GM15510 (cell line): ENCODE results near the gene EIF4E1B.

Experiments used
- POLR2A ChIP-seq: IDR thresholded peaks from 3 replicates; pipeline ENCODE4 v1.6.1; 2011; ENCODE audit warnings: borderline replicate concordance; ENCODE audit not compliant: insufficient read length; ENCODE audit errors: extremely low read depth

Gene EIF4E1B

GRCh38 chr5:176629853-176630680 lies at the start of gene EIF4E1B, which contains the start of gene SNCB:
Gene EIF4E1B, plus strand, starts transcription at chr5:176630675. Its CDS starts 12,113 bp downstream, at chr5:176642788.
Gene SNCB, minus strand, starts transcription at chr5:176630534. Its CDS starts 880 bp downstream, at chr5:176629654.
- no peak for TF ChIP-seq POLR2A

GRCh38 chr5:176581361-176581760 lies 49.1 kb upstream of the EIF4E1B start:
- TF ChIP-seq POLR2A = no peak

DNA sequence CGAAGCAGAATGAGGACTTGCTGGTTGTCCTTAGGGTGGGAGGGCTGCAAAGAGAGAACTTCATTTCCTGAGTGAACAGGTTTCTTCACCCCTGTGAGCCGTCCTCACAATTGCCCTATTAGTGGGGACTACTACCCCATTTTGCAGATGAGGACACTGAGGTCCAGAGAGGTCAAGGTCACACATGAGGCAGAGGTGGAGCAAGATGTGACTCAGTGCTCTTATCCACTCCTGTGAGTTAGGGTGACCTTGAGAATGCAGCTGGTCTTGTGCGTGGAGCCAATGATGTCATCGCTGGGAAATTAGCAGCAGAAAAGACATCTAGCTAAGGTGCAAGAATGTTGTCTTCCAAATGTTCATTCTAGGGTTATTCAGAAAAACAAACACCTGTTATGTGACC lies 47.4 kb upstream of the EIF4E1B start:
- no peak for TF ChIP-seq POLR2A

- no peak for TF ChIP-seq POLR2A
Observed at GRCh38 chr5:176587398-176587797, 43.1 kb upstream of the EIF4E1B start.

GRCh38 chr5:176588297-176588696 lies 42.2 kb upstream of the EIF4E1B start:
- TF ChIP-seq POLR2A = no peak

GRCh38 chr5:176589039-176589769 lies 41.3 kb upstream of the EIF4E1B start:
- no peak for TF ChIP-seq POLR2A

DNA sequence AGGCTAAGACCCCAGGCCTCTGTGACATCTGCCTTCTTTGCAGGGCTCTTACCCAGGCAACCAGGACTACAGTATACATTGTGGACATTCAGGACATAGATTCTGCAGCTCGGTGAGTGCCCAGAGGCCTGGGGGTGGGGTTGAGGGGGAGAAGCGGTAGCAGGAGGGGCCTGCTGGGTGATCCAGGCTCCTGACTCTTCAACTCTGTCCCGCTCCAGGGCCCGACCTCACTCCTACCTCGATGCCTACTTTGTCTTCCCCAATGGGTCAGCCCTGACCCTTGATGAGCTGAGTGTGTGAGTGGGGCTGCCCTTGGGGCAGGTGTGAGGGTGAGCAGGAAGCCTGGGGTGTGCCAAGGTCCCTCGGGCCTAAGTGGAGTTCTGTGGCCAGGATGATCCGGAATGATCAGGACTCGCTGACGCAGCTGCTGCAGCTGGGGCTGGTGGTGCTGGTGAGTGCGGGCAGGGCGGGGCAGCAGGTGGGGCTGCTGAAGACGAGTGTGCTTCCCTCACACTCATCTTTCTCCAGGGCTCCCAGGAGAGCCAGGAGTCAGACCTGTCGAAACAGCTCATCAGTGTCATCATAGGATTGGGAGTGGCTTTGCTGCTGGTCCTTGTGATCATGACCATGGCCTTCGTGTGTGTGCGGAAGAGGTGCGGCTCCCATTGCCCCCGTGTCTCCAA lies 40.3 kb upstream of the EIF4E1B start:
- no peak for TF ChIP-seq POLR2A

- TF ChIP-seq POLR2A = no peak
Observed at GRCh38 chr5:176592573-176592972, 37.9 kb upstream of the EIF4E1B start.

- TF ChIP-seq POLR2A = no peak
Observed at GRCh38 chr5:176593273-176593869, 37.1 kb upstream of the EIF4E1B start.

GRCh38 chr5:176594554-176594953 lies 35.9 kb upstream of the EIF4E1B start:
- TF ChIP-seq POLR2A = no peak

GRCh38 chr5:176595386-176595943 lies 35.0 kb upstream of the EIF4E1B start:
- no peak for TF ChIP-seq POLR2A

- no peak for TF ChIP-seq POLR2A
Observed at GRCh38 chr5:176596069-176596644, 34.3 kb upstream of the EIF4E1B start.

DNA sequence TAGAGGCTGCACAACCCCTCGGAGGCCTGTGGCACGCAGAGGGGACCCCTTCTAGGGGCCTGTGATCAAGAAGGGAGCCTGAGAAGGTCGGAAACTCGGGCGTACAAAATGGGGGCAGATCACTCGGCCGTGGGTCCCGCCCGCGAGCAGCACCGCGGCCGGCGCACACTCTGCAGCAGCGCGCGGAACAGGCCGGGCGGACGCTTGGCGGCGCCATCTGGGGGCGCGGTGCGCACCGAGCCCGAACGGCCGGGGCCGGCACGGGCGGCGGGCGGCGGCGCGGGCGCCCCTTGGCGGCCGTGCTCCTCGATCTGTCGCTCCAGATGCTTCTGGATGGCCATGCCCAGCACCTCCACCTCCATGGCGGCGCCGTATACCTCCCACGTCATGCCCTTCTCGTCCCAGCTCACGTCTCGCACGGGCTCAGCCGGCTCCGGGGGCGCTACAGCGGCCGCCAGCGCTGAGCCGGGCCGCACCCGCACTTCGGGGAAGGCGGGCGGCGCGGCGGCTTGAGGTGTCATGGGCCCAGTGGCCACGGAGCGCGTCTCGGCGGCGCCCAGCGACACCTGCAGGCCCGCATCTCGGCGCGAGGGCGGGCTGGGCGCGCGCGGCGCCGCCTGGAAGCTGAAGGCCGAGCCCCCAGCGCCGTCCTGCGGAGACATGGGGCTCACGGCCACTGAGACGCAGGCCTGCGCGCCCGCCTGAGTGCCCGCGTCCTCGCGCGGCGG lies 33.6 kb upstream of the EIF4E1B start:
- TF ChIP-seq POLR2A = no peak
